T-helper 1 cell treated with Interleukin-12 subunit alpha and Interleukin-12 subunit beta and Interleukin-4 antibody, amounts not matched to agents 30 ng/mL and 1 ng/mL, for 36 hours (primary cell): ENCODE measurements around the gene XPR1. TPM values are rescaled to one million over a fixed set of nuclear protein-coding genes. Genes with fewer than 3 reads are reported as not detected.

Experiments used
- intact Hi-C: fragments of 100-400 bp; cut with micrococcal nuclease; formaldehyde crosslinking; loops from one replicate; pipeline ENCODE4 v1.15.1; 2024
- total RNA-seq: library from RNA; stranded (reverse); gene quantifications from 2 replicates; pipeline ENCODE4 v1.2.3, GENCODE V29; 2022

The XPR1 gene
- total RNA-seq, 1 donor from 2014 or later, result 24.2 TPM

GRCh38 chr1:180881806-180882509, 250.1 kb downstream of the XPR1 start:
- intact Hi-C loops, result loop anchor here (1.0 to 5.0 kb wide), 7 partner anchors 100 to 540 kb away; no protein-coding TSS in a partner anchor

GRCh38 chr1:180884588-180885300, 252.9 kb downstream of the XPR1 start:
- intact Hi-C loops, result loop anchor here (5.0 kb wide), 2 partner anchors 98 to 538 kb away; no protein-coding TSS in a partner anchor

GRCh38 chr1:180886338-180886737, 254.5 kb downstream of the XPR1 start:
- intact Hi-C loops, result no loop called here

- intact Hi-C loops, result no loop called here
Measured at GRCh38 chr1:180887841-180888240, 256.0 kb downstream of the XPR1 start.

- intact Hi-C loops, result no loop called here
Measured at GRCh38 chr1:180888870-180889269, 257.0 kb downstream of the XPR1 start.

GRCh38 chr1:180889325-180889724, 257.5 kb downstream of the XPR1 start:
- intact Hi-C loops, result no loop called here

- intact Hi-C loops, result no loop called here
Measured at GRCh38 chr1:180892272-180892671, 260.4 kb downstream of the XPR1 start.

- intact Hi-C loops, result no loop called here
Measured at GRCh38 chr1:180892675-180893074, 260.9 kb downstream of the XPR1 start.

- intact Hi-C loops, result no loop called here
Measured at GRCh38 chr1:180893614-180894013, 261.8 kb downstream of the XPR1 start.

GRCh38 chr1:180896161-180896560, 264.3 kb downstream of the XPR1 start:
- intact Hi-C loops, result no loop called here

GRCh38 chr1:180898441-180899219, 266.8 kb downstream of the XPR1 start:
- intact Hi-C loops, result no loop called here

GRCh38 chr1:180899262-180899661, 267.4 kb downstream of the XPR1 start:
- intact Hi-C loops, result no loop called here

- intact Hi-C loops, result no loop called here
Measured at GRCh38 chr1:180901076-180901990, 269.5 kb downstream of the XPR1 start.

- intact Hi-C loops, result no loop called here
Measured at GRCh38 chr1:180902541-180902940, 270.7 kb downstream of the XPR1 start.

- intact Hi-C loops, result loop anchor here (5.0 kb wide), 1 partner anchor 76 kb away; no protein-coding TSS in a partner anchor
Measured at GRCh38 chr1:180905927-180906326, 274.1 kb downstream of the XPR1 start.

- intact Hi-C loops, result loop anchor here (5.0 kb wide), 1 partner anchor 76 kb away; no protein-coding TSS in a partner anchor
Measured at GRCh38 chr1:180906511-180906910, 274.7 kb downstream of the XPR1 start.

- intact Hi-C loops, result loop anchor here (5.0 kb wide), 1 partner anchor 75 kb away; no protein-coding TSS in a partner anchor
Measured at GRCh38 chr1:180907313-180908055, 275.7 kb downstream of the XPR1 start.

- intact Hi-C loops, result loop anchor here (5.0 kb wide), 1 partner anchor 74 kb away; no protein-coding TSS in a partner anchor
Measured at GRCh38 chr1:180908074-180908765, 276.4 kb downstream of the XPR1 start.

- intact Hi-C loops, result loop anchor here (5.0 kb wide), 1 partner anchor 73 kb away; no protein-coding TSS in a partner anchor
Measured at GRCh38 chr1:180909005-180909414, 277.2 kb downstream of the XPR1 start.
